ENCODE data around the gene PSPH. TPM values are rescaled to one million over a fixed set of nuclear protein-coding genes. Genes with fewer than 3 reads are reported as not detected.
"Not testable (repeated sequence)": the region's sequence is repeated elsewhere in the genome, so short reads cannot be mapped to it uniquely, and the experiment has no call there.

PSPH gene
- total RNA-seq, 2 donors from 2014 or later = 29.9 to 34.6 TPM

DNA sequence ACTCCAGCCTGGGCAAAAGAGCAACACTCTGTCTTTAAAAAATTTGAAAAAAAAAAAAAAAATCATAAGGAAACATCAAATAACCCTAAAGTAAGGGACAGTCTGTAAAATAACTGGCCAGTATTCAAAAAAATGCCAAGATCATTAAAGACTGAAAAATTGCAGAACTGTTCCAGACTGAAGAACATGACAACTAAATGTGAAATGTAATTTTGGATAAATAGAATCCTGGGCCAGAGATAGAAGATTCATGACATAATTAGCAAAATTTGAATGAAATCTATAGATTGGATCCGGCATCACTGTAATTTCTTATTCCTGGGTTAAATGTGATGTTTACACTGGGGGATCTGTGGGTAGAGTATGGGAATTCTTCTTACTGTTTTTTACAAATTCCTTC lies 3.0 kb downstream of the PSPH start:
- WGBS, 2 experiments (ENCODE audit: insufficient coverage in 1 of 2, insufficient read length in 1 of 2) = 96 to 100% methylated on average over 1 of the region's 1 CpG
- TF ChIP-seq, protein P1, sequence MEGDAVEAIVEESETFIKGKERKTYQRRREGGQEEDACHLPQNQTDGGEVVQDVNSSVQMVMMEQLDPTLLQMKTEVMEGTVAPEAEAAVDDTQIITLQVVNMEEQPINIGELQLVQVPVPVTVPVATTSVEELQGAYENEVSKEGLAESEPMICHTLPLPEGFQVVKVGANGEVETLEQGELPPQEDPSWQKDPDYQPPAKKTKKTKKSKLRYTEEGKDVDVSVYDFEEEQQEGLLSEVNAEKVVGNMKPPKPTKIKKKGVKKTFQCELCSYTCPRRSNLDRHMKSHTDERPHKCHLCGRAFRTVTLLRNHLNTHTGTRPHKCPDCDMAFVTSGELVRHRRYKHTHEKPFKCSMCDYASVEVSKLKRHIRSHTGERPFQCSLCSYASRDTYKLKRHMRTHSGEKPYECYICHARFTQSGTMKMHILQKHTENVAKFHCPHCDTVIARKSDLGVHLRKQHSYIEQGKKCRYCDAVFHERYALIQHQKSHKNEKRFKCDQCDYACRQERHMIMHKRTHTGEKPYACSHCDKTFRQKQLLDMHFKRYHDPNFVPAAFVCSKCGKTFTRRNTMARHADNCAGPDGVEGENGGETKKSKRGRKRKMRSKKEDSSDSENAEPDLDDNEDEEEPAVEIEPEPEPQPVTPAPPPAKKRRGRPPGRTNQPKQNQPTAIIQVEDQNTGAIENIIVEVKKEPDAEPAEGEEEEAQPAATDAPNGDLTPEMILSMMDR (conservative IDR thresholded peaks at IDR 0.05) = no peak
- peak overlapping the region; percentile 6 for H3K27ac Mint-ChIP-seq

DNA sequence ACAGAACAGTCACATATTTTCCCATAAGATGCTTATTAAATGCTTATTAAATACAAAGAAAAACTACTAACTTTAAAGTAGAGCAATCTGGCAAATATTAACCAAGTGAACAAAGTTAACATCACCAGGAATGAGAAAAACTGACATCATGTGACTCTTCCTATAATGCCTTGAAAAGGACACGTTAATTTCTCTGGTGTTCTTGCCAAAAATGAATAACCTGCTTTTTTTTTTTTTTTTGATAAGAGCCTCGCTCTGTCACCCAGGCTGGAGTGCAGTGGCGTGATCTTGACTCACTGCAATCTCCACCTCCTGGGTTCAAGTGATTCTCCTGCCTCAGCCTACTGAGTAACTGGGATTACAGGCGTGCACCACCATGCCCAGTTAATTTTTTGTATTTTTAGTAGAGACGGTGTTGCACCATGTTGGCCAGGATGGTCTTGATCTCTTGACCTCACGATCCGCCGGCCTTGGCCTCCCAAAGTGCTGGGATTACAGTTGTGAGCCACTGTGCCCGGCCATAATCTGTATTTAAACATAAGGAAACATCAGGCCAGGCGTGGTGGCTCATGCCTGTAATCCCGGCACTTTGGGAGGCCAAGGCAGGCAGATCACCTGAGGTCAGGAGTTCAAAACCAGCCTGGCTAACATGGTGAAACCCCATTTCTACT lies 3.7 kb downstream of the PSPH start:
- not testable (repeated sequence) for H3K36me3 ChIP-seq (ENCODE audit: control insufficient read depth, insufficient read depth, low read length); H3K4me1 ChIP-seq (ENCODE audit: control insufficient read depth, insufficient read depth, low read length); H3K4me3 ChIP-seq (ENCODE audit: low read length); H3K9me3 Mint-ChIP-seq; DNase-seq; H3K27ac ChIP-seq (ENCODE audit: low read depth, low read length); H3K9me3 ChIP-seq (ENCODE audit: control insufficient read depth, low read length); H3K36me3 Mint-ChIP-seq (ENCODE audit: low read depth); H3K4me3 Mint-ChIP-seq; H3K27me3 ChIP-seq (ENCODE audit: control insufficient read depth, insufficient read depth, low read length, poor library complexity, severe bottlenecking); H3K27me3 Mint-ChIP-seq (ENCODE audit: insufficient read depth)
- peak overlapping the region; percentile 45 for H3K9ac ChIP-seq (ENCODE audit: extremely low read depth, low read length, poor library complexity, severe bottlenecking)
- peaks cover 10% of the 10 kb centered on the region for H3K4me1 Mint-ChIP-seq
- WGBS, 2 experiments (ENCODE audit: insufficient coverage in 1 of 2, insufficient read length in 1 of 2) = 92 to 94% methylated on average over 8 to 11 of the region's 11 CpGs
- H3K27ac Mint-ChIP-seq = peak overlapping the region; percentile 97

More for the DNA sequence above, 3.0 kb downstream of the PSPH start:
- H3K4me3 Mint-ChIP-seq = no peak overlapping the region
- H3K27me3 Mint-ChIP-seq (ENCODE audit: insufficient read depth) = no peaks in the 10 kb centered on the region
- Histone ChIP-seq H3K9ac (ENCODE audit: extremely low read depth, low read length, poor library complexity, severe bottlenecking) (no peak overlapping the region), H3K27ac (ENCODE audit: low read depth, low read length) (no peak overlapping the region), H3K36me3 (ENCODE audit: control insufficient read depth, insufficient read depth, low read length) (peaks cover 5% of the 10 kb centered on the region), H3K9me3 (ENCODE audit: control insufficient read depth, low read length) (no peaks in the 10 kb centered on the region), H3K27me3 (ENCODE audit: control insufficient read depth, insufficient read depth, low read length, poor library complexity, severe bottlenecking) (no peaks in the 10 kb centered on the region), H3K4me3 (ENCODE audit: low read length) (no peak overlapping the region), H3K4me1 (ENCODE audit: control insufficient read depth, insufficient read depth, low read length) (peaks cover 5% of the 10 kb centered on the region)
- no peak for DNase-seq
- no peaks in the 10 kb centered on the region for H3K9me3 Mint-ChIP-seq
- peaks cover 16% of the 10 kb centered on the region for H3K4me1 Mint-ChIP-seq
- H3K36me3 Mint-ChIP-seq (ENCODE audit: low read depth) = peaks cover 9% of the 10 kb centered on the region

DNA sequence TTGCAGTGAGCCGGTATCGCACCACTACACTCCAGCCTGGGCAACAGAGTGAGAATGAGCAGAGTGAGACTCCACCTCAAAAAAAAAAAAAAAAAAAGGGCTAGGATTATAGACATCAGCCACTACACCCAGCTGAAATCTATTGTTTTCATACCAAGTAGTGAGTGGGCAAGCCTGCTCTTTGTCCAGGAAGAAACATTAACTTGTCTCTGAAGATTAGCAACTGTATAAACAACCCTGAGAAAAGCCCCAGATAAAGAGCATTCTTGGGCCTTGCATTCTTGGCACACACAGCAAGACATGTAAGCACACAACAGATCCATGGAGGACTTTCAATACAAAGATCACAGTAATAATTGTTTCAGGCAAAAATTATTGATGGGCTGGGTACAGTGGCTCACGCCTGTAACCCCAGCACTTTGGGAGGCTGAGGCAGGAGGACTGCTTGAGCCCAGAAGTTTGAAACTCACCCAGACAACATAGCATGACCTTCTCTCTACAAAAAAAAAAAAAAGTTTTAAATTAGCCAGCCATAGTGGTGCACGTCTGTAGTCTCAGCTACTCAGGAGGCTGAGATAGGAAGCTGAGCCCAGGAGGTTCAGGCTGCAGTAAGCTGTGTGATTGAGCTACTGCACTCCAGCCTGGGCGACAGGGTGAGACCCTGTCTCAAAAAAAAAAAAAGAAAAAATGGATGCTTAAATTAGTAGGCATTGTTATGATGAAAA lies 4.4 kb downstream of the PSPH start:
- Mint-ChIP-seq H3K4me3 (peak overlapping the region; percentile 21), H3K9me3 (no peaks in the 10 kb centered on the region), H3K27me3 (ENCODE audit: insufficient read depth) (no peaks in the 10 kb centered on the region), H3K36me3 (ENCODE audit: low read depth) (peaks cover 15% of the 10 kb centered on the region), H3K27ac (peak overlapping the region; percentile 97), H3K4me1 (peaks cover 10% of the 10 kb centered on the region)
- Histone ChIP-seq H3K27ac (ENCODE audit: low read depth, low read length) (peak overlapping the region; percentile 6), H3K9me3 (ENCODE audit: control insufficient read depth, low read length) (no peaks in the 10 kb centered on the region), H3K4me3 (ENCODE audit: low read length) (no peak overlapping the region), H3K9ac (ENCODE audit: extremely low read depth, low read length, poor library complexity, severe bottlenecking) (peak overlapping the region; percentile 45), H3K4me1 (ENCODE audit: control insufficient read depth, insufficient read depth, low read length) (no peaks in the 10 kb centered on the region), H3K27me3 (ENCODE audit: control insufficient read depth, insufficient read depth, low read length, poor library complexity, severe bottlenecking) (no peaks in the 10 kb centered on the region), H3K36me3 (ENCODE audit: control insufficient read depth, insufficient read depth, low read length) (peaks cover 3% of the 10 kb centered on the region)
- TF ChIP-seq, protein P1 (conservative IDR thresholded peaks at IDR 0.05) = no peak
- WGBS, 2 experiments (ENCODE audit: insufficient coverage in 1 of 2, insufficient read length in 1 of 2) = 87% methylated on average over 5 of the region's 5 CpGs; no CpG with 5 or more reads in 1 of the 2 experiments
- DNase-seq = no peak

DNA sequence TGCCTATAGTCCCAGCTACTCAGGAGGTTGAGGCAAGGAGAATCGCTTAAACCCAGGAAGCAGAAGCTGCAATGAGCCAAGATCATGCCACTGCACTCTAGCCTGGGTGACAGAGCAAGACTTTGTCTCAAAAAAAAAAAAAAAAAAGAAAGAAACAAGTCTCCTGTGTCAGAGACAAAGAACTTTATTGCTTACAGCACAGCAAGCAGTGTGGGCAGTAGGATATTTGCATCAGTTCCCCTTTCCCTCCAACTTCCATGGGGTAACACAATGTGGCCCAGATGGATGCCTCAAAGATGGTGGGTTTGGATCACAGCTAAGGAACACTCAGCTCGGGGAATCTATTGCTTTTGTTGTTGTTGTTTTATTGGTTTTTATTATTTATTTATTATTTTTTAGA lies 5.5 kb downstream of the PSPH start:
- not testable (repeated sequence) for H3K4me3 Mint-ChIP-seq; H3K9me3 Mint-ChIP-seq; H3K27ac ChIP-seq (ENCODE audit: low read depth, low read length); H3K9ac ChIP-seq (ENCODE audit: extremely low read depth, low read length, poor library complexity, severe bottlenecking); H3K27me3 ChIP-seq (ENCODE audit: control insufficient read depth, insufficient read depth, low read length, poor library complexity, severe bottlenecking); H3K27me3 Mint-ChIP-seq (ENCODE audit: insufficient read depth); H3K4me3 ChIP-seq (ENCODE audit: low read length); H3K36me3 ChIP-seq (ENCODE audit: control insufficient read depth, insufficient read depth, low read length); DNase-seq; H3K4me1 ChIP-seq (ENCODE audit: control insufficient read depth, insufficient read depth, low read length); H3K9me3 ChIP-seq (ENCODE audit: control insufficient read depth, low read length)
- Mint-ChIP-seq H3K36me3 (ENCODE audit: low read depth) (peaks cover 22% of the 10 kb centered on the region), H3K4me1 (peaks cover 10% of the 10 kb centered on the region), H3K27ac (peak overlapping the region; percentile 66)
- 93 to 100% methylated on average over 1 of the region's 2 CpGs for WGBS, 2 experiments (ENCODE audit: insufficient coverage in 1 of 2, insufficient read length in 1 of 2)
